ENCODE measurements around the gene PEAK1.
A peak's percentile ranks its signal among the peaks of the same experiment; 100 is the strongest.

PEAK1 gene

GRCh38 chr15:77126529-77127326 is 293.2 kb downstream of the PEAK1 start:
- no peak for DNase-seq (ENCODE audit: low read depth)

DNA sequence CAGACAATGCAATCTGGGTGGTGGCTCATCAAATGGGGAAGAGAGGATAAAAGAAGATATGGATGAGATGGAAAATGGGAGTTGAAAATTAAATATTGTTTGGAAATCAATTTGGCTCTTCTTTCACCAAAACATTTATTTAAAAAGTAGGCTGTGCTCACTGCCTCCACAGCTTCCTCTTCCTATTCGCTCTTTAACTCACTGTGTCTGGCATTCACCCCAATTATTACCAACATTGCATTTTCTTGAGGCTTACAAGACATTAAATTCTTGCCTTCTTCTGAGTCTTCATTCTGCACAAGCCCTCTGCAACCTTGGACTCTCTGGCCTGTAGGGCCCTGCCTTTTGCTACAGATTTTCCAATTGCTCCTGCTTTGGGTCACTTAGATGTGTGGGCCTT is 296.1 kb downstream of the PEAK1 start:
- no peak for DNase-seq (ENCODE audit: low read depth)

- peak; percentile 12 for DNase-seq (ENCODE audit: low read depth)
Observed at GRCh38 chr15:77122576-77122975, 297.3 kb downstream of the PEAK1 start.

DNA sequence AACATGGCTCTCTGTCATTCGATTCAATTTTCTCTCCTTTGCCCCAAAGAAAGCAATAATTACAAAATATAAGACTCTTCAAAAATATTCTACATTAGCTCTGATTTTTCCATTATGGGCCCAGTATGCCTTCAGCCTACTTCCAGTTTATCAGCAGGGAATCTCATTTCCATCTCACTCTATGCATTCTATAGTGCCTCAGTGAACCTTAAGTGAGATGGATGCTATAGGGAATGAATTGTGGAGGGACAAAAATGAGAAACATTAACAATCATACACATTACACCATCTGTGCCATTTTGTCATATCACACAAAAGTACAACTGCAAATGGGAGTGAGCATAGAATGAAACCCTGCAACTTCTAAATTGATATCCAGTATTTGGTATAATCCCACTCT is 298.3 kb downstream of the PEAK1 start:
- DNase-seq (ENCODE audit: low read depth), result no peak

DNA sequence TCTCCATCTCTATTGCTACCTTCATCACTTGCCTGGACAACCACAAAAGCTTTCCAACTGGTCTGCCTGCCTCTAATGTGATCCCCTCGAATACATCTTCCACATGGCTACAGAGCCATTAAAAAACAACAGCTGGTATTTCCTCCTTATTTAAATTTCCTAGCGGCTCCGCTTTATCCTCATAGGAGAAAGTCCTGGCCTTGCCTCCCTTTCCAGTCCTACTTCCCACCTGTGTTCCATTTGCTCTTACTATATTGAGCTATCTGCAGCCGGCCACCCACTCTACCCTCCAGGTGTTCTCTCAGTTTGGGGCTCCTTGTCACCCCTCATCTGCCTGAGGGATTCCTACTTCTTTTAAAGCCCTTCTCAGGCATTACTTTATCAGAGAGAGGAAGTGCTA is 299.3 kb downstream of the PEAK1 start:
- no peak for DNase-seq (ENCODE audit: low read depth)

GRCh38 chr15:77119446-77119845 is 300.5 kb downstream of the PEAK1 start:
- no peak for DNase-seq (ENCODE audit: low read depth)

DNA sequence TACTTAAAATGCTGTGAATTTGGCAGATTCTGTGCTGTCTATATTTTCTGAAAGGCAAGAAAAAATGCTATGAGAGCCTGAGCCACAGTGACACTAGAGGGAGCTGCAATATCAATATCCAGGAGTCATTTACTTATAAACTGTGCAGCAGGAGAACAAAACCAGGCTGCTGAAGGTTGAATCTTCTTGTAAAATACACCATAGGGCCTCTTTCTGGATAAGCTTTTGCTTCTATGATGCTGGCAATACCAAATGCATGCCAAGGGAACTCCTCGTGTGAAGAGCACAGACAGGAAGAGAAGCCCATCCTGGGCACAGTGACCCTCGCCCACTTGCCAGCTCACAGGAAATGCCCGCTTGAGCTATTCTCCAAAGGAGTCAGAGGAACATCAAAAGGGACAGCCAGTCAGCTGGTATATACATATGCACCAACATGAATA is 301.0 kb downstream of the PEAK1 start:
- DNase-seq (ENCODE audit: low read depth), result peak; percentile 75

- DNase-seq (ENCODE audit: low read depth), result no peak
Observed at GRCh38 chr15:77115179-77115578, 304.7 kb downstream of the PEAK1 start.

GRCh38 chr15:77112838-77113504 is 306.9 kb downstream of the PEAK1 start:
- DNase-seq (ENCODE audit: low read depth), result no peak

DNA sequence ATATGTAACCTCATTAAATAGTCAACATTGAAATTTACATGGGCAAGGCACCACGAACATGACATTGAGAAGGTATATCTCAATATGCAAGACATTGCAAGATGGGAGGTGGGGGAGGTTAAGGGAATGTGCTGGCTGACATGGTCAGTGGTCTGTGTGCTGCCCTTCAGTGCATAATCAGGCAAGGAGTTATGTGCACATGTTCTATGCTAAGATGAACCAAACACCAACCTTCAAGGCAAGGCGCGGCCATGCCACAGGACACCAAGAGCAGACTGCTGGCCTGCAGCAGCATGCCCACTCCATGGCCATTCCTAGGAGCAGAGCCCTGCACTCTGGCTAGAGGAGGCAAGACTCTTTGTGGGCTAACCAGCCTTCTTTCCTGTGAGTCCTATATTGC is 308.1 kb downstream of the PEAK1 start:
- DNase-seq (ENCODE audit: low read depth), result no peak

- peak; percentile 60 for DNase-seq (ENCODE audit: low read depth)
Observed at GRCh38 chr15:77107531-77108355, 312.2 kb downstream of the PEAK1 start.

DNA sequence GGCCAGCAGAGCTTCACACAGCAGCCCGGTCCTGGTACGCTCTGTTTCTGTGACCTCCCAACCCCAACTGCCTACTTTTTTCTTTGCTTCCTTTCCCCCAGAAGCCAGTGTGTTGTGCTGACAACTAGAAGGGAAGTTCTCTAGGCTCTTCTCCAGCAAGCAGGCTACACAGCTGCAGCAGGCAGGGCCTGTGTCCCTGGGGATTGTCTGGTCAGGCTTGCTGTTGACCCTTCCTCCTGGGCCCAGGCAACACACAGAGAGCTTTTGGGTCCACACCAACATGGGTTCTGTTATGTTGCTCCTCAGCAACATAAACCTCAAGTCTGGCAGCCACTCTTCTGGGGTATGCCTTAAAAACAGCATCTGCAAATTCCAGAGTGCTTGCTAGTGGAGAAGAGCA is 312.8 kb downstream of the PEAK1 start:
- no peak for DNase-seq (ENCODE audit: low read depth)

GRCh38 chr15:77104155-77104554 is 315.7 kb downstream of the PEAK1 start:
- peak; percentile 46 for DNase-seq (ENCODE audit: low read depth)

GRCh38 chr15:77099741-77100463 is 320.0 kb downstream of the PEAK1 start:
- no peak for DNase-seq (ENCODE audit: low read depth)

- DNase-seq (ENCODE audit: low read depth), result no peak
Observed at GRCh38 chr15:77098572-77098971, 321.3 kb downstream of the PEAK1 start.

DNA sequence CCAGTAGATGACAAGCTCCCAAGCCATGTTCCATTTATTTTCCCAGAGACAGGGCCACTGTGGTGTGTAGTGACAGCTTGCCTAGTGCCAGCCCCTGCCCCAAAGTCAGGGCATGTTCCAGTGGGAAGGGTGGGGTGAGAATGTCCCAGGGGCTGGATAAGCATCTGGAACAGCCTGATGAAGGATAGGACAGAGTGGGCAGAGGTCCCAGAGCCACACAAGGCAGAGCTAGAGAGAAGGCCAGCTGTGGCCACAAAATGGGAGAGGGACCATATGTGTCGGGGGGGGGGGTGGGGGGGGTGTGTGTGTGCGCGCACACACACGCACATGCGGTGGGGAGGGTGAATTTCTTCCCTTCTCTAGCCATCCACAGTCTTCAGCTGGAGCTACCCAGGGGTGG is 322.0 kb downstream of the PEAK1 start:
- no peak for DNase-seq (ENCODE audit: low read depth)

GRCh38 chr15:77097248-77097721 is 322.6 kb downstream of the PEAK1 start:
- peak; percentile 31 for DNase-seq (ENCODE audit: low read depth)

- DNase-seq (ENCODE audit: low read depth), result no peak
Observed at GRCh38 chr15:77096541-77096940, 323.4 kb downstream of the PEAK1 start.

GRCh38 chr15:77096138-77096537 is 323.8 kb downstream of the PEAK1 start:
- peak; percentile 57 for DNase-seq (ENCODE audit: low read depth)

DNA sequence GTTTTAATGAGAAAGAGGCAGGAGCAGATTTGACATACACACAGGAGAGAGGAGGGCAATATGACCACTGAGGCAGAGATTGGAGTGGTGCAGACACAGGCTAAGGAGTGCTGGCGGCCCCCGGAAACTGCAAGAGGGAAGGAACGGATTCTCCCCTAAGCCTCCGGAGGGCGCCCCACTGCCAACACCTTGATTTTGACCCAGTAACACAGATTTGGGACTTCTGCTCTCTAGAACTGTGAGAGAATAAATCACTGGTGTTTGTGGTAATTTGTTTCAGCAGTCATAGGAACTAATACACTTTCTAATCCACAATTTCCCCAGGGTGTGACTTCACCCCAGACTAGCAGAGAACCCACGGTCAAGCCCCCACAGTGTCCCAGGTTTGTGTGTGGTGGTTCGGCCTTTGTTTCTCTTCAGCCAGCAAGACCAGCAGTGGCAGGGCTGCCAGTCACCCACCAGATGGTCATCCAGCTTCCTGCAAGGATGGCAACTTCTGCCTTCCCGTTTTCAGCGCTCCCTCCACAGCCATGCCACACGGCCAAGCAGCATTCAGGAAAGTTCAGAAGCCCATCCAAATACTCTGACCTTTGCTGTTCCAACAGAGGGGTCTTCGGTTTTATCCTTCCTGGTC is 325.4 kb downstream of the PEAK1 start:
- DNase-seq (ENCODE audit: low read depth), result no peak

DNA sequence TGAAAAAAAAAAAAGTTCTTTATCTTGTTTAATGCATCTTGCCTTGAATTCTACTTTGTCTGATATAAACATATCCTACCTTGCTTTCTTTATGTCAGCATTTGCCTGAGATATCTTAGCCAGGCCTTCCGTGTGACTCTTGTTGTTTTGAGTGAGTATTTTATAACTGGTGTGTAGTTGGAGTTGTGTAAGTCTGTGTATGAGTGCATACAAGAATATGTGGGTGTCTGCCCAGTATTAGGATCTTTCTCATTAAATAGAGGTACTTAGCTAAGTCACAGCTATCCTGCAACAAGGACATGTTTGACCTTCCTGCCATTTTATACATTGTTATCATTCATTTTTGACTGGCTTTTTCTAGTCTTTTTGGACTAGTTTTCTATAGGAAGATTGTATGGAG is 326.5 kb downstream of the PEAK1 start:
- peak; percentile 23 for DNase-seq (ENCODE audit: low read depth)

Data from amniotic epithelial cell (primary cell).